Measurements from ENCODE around the gene ASB3. TPM values are rescaled to one million over a fixed set of nuclear protein-coding genes. Genes with fewer than 3 reads are reported as not detected.

The ASB3 gene
- polyA plus RNA-seq, 1 donor from 2014 or later: 60.4 TPM

- H3K4me3 ChIP-seq (ENCODE audit: low read length): peak overlapping the region; percentile 76
- peak overlapping the region; percentile 63 for H2AFZ ChIP-seq (ENCODE audit: low read depth, low read length)
- peaks cover 56% of the 10 kb centered on the region for H3K79me2 ChIP-seq (replicated peaks; ENCODE audit: insufficient read depth, low read length)
- H3K9ac ChIP-seq (ENCODE audit: low read length): peak overlapping the region; percentile 91
- no peaks in the 10 kb centered on the region for H4K20me1 ChIP-seq (ENCODE audit: insufficient read depth)
- H3K27ac ChIP-seq (ENCODE audit: low read length): peak overlapping the region; percentile 89
- H3K36me3 ChIP-seq (ENCODE audit: insufficient read depth, low read length): no peaks in the 10 kb centered on the region
- no peaks in the 10 kb centered on the region for H3F3A ChIP-seq (ENCODE audit: insufficient read depth, low read length, poor library complexity, severe bottlenecking)
- H3K4me2 ChIP-seq (ENCODE audit: low read length): peak overlapping the region; percentile 69
- no peaks in the 10 kb centered on the region for H3K9me2 ChIP-seq (ENCODE audit: insufficient read depth, low read length)
- no peaks in the 10 kb centered on the region for H3K27me3 ChIP-seq (ENCODE audit: insufficient read depth, low read depth, low read length)
- TF ChIP-seq REST (IDR thresholded peaks at IDR 0.05; ENCODE audit: borderline replicate concordance) (no peak), POLR2AphosphoS5 (IDR thresholded peaks at IDR 0.05) (no peak), MXI1 (conservative IDR thresholded peaks at IDR 0.05; ENCODE audit: poor library complexity, severe bottlenecking) (no peak), EP300 (conservative IDR thresholded peaks at IDR 0.05; ENCODE audit: poor library complexity, severe bottlenecking) (no peak), RAD21 (conservative IDR thresholded peaks at IDR 0.05) (no peak), TAF1 (IDR thresholded peaks at IDR 0.05; ENCODE audit: low read depth) (no peak), EZH2 (IDR thresholded peaks at IDR 0.05; ENCODE audit: borderline replicate concordance, insufficient read depth, low read length, poor library complexity, severe bottlenecking) (no peak), SMC3 (conservative IDR thresholded peaks at IDR 0.05; ENCODE audit: poor library complexity) (no peak), CTCF (IDR thresholded peaks at IDR 0.05; ENCODE audit: poor library complexity, severe bottlenecking) (no peak)
- H3K9me3 ChIP-seq (ENCODE audit: low read length): no peaks in the 10 kb centered on the region
These were observed 999 bp upstream of the ASB3 start for GRCh38 chr2:53787614-53788289.

- H3K9me3 ChIP-seq (ENCODE audit: low read length): no peaks in the 10 kb centered on the region
- H3K4me3 ChIP-seq (ENCODE audit: low read length): peak overlapping the region; percentile 76
- no peaks in the 10 kb centered on the region for H3F3A ChIP-seq (ENCODE audit: insufficient read depth, low read length, poor library complexity, severe bottlenecking)
- no peaks in the 10 kb centered on the region for H3K9me2 ChIP-seq (ENCODE audit: insufficient read depth, low read length)
- H3K4me2 ChIP-seq (ENCODE audit: low read length): peak overlapping the region; percentile 97
- peaks cover 71% of the 10 kb centered on the region for H3K79me2 ChIP-seq (replicated peaks; ENCODE audit: insufficient read depth, low read length)
- H3K27me3 ChIP-seq (ENCODE audit: insufficient read depth, low read depth, low read length): no peaks in the 10 kb centered on the region
- H3K9ac ChIP-seq (ENCODE audit: low read length): peak overlapping the region; percentile 91
- no peak for TF ChIP-seq EP300 (conservative IDR thresholded peaks at IDR 0.05; ENCODE audit: poor library complexity, severe bottlenecking)
- no peak for TF ChIP-seq RAD21 (conservative IDR thresholded peaks at IDR 0.05)
- TF ChIP-seq REST (IDR thresholded peaks at IDR 0.05; ENCODE audit: borderline replicate concordance): no peak
- TF ChIP-seq EZH2 (IDR thresholded peaks at IDR 0.05; ENCODE audit: borderline replicate concordance, insufficient read depth, low read length, poor library complexity, severe bottlenecking): no peak
- no peak for TF ChIP-seq SMC3 (conservative IDR thresholded peaks at IDR 0.05; ENCODE audit: poor library complexity)
- no peak for TF ChIP-seq POLR2AphosphoS5 (IDR thresholded peaks at IDR 0.05)
- no peak for TF ChIP-seq MXI1 (conservative IDR thresholded peaks at IDR 0.05; ENCODE audit: poor library complexity, severe bottlenecking)
- no peak for TF ChIP-seq CTCF (IDR thresholded peaks at IDR 0.05; ENCODE audit: poor library complexity, severe bottlenecking)
- no peak for TF ChIP-seq TAF1 (IDR thresholded peaks at IDR 0.05; ENCODE audit: low read depth)
- H4K20me1 ChIP-seq (ENCODE audit: insufficient read depth): no peaks in the 10 kb centered on the region
- no peaks in the 10 kb centered on the region for H3K36me3 ChIP-seq (ENCODE audit: insufficient read depth, low read length)
- peak overlapping the region; percentile 98 for H2AFZ ChIP-seq (ENCODE audit: low read depth, low read length)
- H3K27ac ChIP-seq (ENCODE audit: low read length): peak overlapping the region; percentile 89
These were observed 425 bp downstream of the ASB3 start for GRCh38 chr2:53786352-53786704.

Data from neural cell (in vitro differentiated cells).